Subcutaneous abdominal adipose tissue (tissue), 5 donors: ENCODE measurements around the gene SYT5.
"Not testable (repeated sequence)": the region's sequence is repeated elsewhere in the genome, so short reads cannot be mapped to it uniquely, and the experiment has no call there.

Experiments
- H3K27ac ChIP-seq: one replicate; pipeline ENCODE4 v1.7.0; 2013; ENCODE audit warnings: low read depth, mild to moderate bottlenecking, inconsistent platforms, low read length, moderate library complexity
- H3K27me3 ChIP-seq, 5 donors: one replicate each; pipeline ENCODE4 v1.7.0; 2013; ENCODE audit warnings: low read length in 5 of 5, inconsistent platforms in 1 of 5; ENCODE audit not compliant: control insufficient read depth in 5 of 5, insufficient read depth in 4 of 5
- H3K36me3 ChIP-seq, 5 donors: one replicate each; pipeline ENCODE4 v1.7.0; 2013; ENCODE audit warnings: low read length in 5 of 5; ENCODE audit not compliant: control insufficient read depth in 5 of 5, insufficient read depth in 5 of 5
- H3K4me1 ChIP-seq, 5 donors: one replicate each; pipeline ENCODE4 v1.7.0; 2013; ENCODE audit warnings: low read length in 5 of 5, mild to moderate bottlenecking in 3 of 5, moderate library complexity in 1 of 5; ENCODE audit not compliant: control insufficient read depth in 5 of 5, insufficient read depth in 5 of 5
- H3K4me3 ChIP-seq, 5 donors: one replicate each; pipeline ENCODE4 v1.7.0; 2013; ENCODE audit warnings: low read length in 5 of 5, low read depth in 1 of 5
- H3K9ac ChIP-seq, 5 donors: one replicate each; pipeline ENCODE4 v1.7.0; 2013; ENCODE audit warnings: low read length in 5 of 5, mild to moderate bottlenecking in 4 of 5, moderate library complexity in 3 of 5
- H3K9me3 ChIP-seq, 5 donors: one replicate each; pipeline ENCODE4 v1.7.0; 2013; ENCODE audit warnings: low read length in 5 of 5; ENCODE audit not compliant: control insufficient read depth in 5 of 5
- donor health status: healthy.
- donor health status: healthy.
- donor health status: healthy.
- donor health status: healthy.
- donor health status: healthy.

The SYT5 gene

GRCh38 chr19:55208880-55209692, 29.0 kb upstream of the SYT5 start, which contains the start of gene PTPRH:
PTPRH (minus strand) TSS chr19:55209501; CDS start chr19:55209433, 68 bp downstream.
- H3K27me3 ChIP-seq = peaks cover 3 to 16% (median 8%) of the 10 kb centered on the region in 5 donors
- H3K27ac ChIP-seq = no peak within 1 kb of the TSS
- no peak within 1 kb of the TSS for H3K4me3 ChIP-seq

DNA sequence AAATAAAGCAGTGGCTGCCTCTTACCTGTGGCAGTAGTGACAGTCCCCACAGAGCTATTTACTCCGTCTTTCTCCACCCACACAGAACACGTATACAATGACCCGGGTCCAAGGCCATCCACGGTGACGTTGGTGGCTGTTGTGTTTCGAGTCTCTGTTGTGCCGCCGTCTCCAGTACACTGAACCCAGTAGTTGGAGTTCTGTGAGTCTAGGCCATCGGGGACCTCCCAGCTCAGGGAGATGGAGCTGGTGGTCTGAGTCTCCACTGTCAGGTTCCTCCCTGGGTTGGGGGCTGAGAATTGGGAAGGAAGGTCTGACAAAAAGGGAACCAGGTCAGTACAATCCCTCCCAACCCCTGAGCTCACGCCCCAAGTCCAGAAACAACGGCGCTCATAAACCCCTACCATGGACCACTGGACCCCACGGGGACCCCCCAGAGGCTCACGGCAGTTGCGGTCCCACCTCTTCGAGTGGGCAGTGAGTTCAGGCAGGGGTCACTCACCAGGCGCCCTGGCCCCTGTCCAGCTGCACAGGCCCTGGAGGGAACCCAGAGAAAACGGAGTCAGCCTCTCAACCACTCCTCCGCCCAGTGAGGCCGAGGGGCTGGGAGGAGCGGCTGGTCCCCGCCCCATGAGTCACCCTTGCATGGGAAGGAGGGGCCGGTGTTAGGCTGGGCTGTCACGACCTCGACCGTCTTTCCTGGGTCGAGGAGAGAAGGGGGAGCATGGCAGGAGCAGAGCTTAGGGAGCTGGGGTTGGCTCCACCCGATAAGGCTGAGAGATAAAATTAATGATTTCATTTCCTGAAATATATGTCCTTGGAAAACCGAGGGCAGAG, 26.8 kb upstream of the SYT5 start:
- Histone ChIP-seq H3K4me3 (peak overlapping the region in 3 of 5 donors; percentile 17 to 53 (median 48)), H3K36me3 (no peaks in the 10 kb centered on the region), H3K9me3 (peaks cover 0 to under 1% (median 0%) of the 10 kb centered on the region in 5 donors), H3K4me1 (peaks cover 0 to 8% (median 6%) of the 10 kb centered on the region in 5 donors), H3K27me3 (peaks cover 3 to 13% (median 8%) of the 10 kb centered on the region in 5 donors), H3K27ac (no peak overlapping the region), H3K9ac (no peak overlapping the region)

More at GRCh38 chr19:55208880-55209692, 29.0 kb upstream of the SYT5 start, which contains the start of gene PTPRH:
- H3K36me3 ChIP-seq = no peaks in the 10 kb centered on the region
- peaks cover 0 to 8% (median 6%) of the 10 kb centered on the region in 5 donors for H3K4me1 ChIP-seq
- peaks cover 4 to 14% (median 11%) of the 10 kb centered on the region in 5 donors for H3K9me3 ChIP-seq
- no peak within 1 kb of the TSS for H3K9ac ChIP-seq

GRCh38 chr19:55202199-55202598, 22.1 kb upstream of the SYT5 start:
- H3K9ac ChIP-seq, H3K36me3 ChIP-seq, H3K4me1 ChIP-seq, H3K4me3 ChIP-seq, H3K27ac ChIP-seq, H3K9me3 ChIP-seq: not testable (repeated sequence)
- peaks cover 3 to 22% (median 14%) of the 10 kb centered on the region in 5 donors for H3K27me3 ChIP-seq

DNA sequence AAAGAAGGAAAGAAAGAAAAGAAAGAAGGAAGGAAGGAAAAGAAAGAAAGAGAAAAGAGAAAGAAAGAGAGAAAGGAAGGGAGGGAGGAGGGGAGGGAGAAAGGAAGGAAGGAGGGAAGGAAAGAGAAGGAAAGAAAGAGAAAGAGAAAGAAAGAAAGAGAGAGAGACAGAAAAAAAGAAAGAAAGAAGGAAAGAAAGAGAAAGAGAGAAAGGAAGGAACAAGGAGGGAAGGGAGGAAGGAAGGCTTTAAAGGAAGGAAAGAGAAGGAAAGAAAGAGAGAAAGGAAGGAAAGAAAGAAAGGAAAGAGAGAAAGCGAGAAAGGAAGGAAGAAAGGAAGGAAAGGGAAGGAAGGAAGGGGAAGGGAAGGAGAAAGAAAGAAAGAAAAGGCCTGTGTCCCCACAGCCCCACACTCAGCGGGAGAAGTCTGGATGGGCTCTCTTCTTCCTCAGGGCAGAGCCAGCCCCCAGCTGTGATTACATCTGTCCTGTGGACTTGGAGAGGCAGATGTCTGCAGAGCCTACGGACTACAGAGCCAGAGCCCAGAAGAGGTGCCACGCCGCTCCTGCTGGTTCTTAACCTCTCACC, 19.6 kb upstream of the SYT5 start:
- H3K4me3 ChIP-seq = no peak overlapping the region
- peaks cover 0 to 13% (median 10%) of the 10 kb centered on the region in 5 donors for H3K27me3 ChIP-seq
- no peak overlapping the region for H3K9ac ChIP-seq
- no peaks in the 10 kb centered on the region for H3K36me3 ChIP-seq
- no peaks in the 10 kb centered on the region for H3K9me3 ChIP-seq
- no peak overlapping the region for H3K27ac ChIP-seq
- peaks cover 0 to 2% (median 0%) of the 10 kb centered on the region in 5 donors for H3K4me1 ChIP-seq

GRCh38 chr19:55198651-55199050, 18.6 kb upstream of the SYT5 start:
- Histone ChIP-seq H3K27me3 (peaks cover 0 to 13% (median 10%) of the 10 kb centered on the region in 5 donors), H3K9ac (no peak overlapping the region), H3K27ac (no peak overlapping the region), H3K36me3 (no peaks in the 10 kb centered on the region), H3K9me3 (no peaks in the 10 kb centered on the region), H3K4me3 (no peak overlapping the region), H3K4me1 (peaks cover 0 to 2% (median 0%) of the 10 kb centered on the region in 5 donors)

GRCh38 chr19:55197528-55197927, 17.4 kb upstream of the SYT5 start:
- no peaks in the 10 kb centered on the region for H3K9me3 ChIP-seq
- H3K4me3 ChIP-seq = no peak overlapping the region
- no peak overlapping the region for H3K27ac ChIP-seq
- H3K36me3 ChIP-seq = no peaks in the 10 kb centered on the region
- peaks cover 0 to 16% (median 9%) of the 10 kb centered on the region in 5 donors for H3K27me3 ChIP-seq
- H3K9ac ChIP-seq = no peak overlapping the region
- peaks cover 0 to 2% (median 0%) of the 10 kb centered on the region in 5 donors for H3K4me1 ChIP-seq

DNA sequence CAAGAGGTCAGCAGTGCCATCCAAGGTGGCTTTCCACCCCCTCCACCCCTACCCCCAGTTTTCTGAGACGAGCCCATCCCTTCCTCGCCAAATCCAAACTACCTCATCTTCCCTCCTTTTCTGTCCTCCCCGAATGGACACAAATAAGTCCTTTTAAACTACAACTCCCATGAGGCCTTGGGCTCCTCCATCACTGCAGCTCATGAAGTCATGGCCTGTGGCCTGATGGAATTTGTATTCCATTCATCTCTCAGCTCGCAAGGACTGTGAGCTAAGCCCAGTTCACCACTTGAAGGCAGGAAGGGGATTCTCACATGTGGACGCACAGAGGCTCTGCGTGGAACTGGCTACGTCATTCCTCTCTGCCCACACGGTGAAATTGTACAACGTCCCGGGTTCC, 16.7 kb upstream of the SYT5 start:
- no peaks in the 10 kb centered on the region for H3K36me3 ChIP-seq
- no peak overlapping the region for H3K9ac ChIP-seq
- peaks cover 0 to 2% (median 0%) of the 10 kb centered on the region in 5 donors for H3K4me1 ChIP-seq
- H3K27ac ChIP-seq = no peak overlapping the region
- peaks cover 0 to 16% (median 9%) of the 10 kb centered on the region in 5 donors for H3K27me3 ChIP-seq
- no peaks in the 10 kb centered on the region for H3K9me3 ChIP-seq
- H3K4me3 ChIP-seq = no peak overlapping the region

- H3K4me3 ChIP-seq = no peak overlapping the region
- no peaks in the 10 kb centered on the region for H3K36me3 ChIP-seq
- no peaks in the 10 kb centered on the region for H3K9me3 ChIP-seq
- H3K27me3 ChIP-seq = peaks cover 0 to 16% (median 4%) of the 10 kb centered on the region in 5 donors
- H3K4me1 ChIP-seq = peaks cover 0 to 2% (median 0%) of the 10 kb centered on the region in 5 donors
- no peak overlapping the region for H3K27ac ChIP-seq
- no peak overlapping the region for H3K9ac ChIP-seq
Measured at GRCh38 chr19:55193481-55193880, 13.4 kb upstream of the SYT5 start.

GRCh38 chr19:55189403-55189835, 9.3 kb upstream of the SYT5 start:
- H3K27me3 ChIP-seq = peaks cover 4 to 17% (median 12%) of the 10 kb centered on the region in 5 donors
- H3K36me3 ChIP-seq = no peaks in the 10 kb centered on the region
- peaks cover 0 to 2% (median 0%) of the 10 kb centered on the region in 5 donors for H3K4me1 ChIP-seq
- H3K9me3 ChIP-seq = no peaks in the 10 kb centered on the region
- no peak overlapping the region for H3K27ac ChIP-seq
- no peak overlapping the region for H3K4me3 ChIP-seq
- no peak overlapping the region for H3K9ac ChIP-seq
